OCI-LY1 (cell line): ENCODE results near the gene OR2G3.

ENCODE experiments used
- H2AFZ ChIP-seq: fragments of 200-600 bp; sonication (generic), shearing (Covaris generic); 2 replicates; pipeline ENCODE4 v1.6.0; 2014; ENCODE audit warnings: antibody characterized with exemption, mild to moderate bottlenecking, low read length
- H3F3A ChIP-seq: fragments of 200-600 bp; sonication (generic), shearing (Covaris generic); 2 replicates; pipeline ENCODE4 v1.6.0; 2014; ENCODE audit warnings: mild to moderate bottlenecking, antibody characterized with exemption, low read length, moderate library complexity; ENCODE audit not compliant: insufficient read depth
- H3K27ac ChIP-seq: fragments of 200-600 bp; sonication (generic); 2 replicates; pipeline ENCODE4 v1.5.1; 2014; ENCODE audit warnings: low read length, mixed run types, mild to moderate bottlenecking, low read depth; ENCODE audit not compliant: poor library complexity, severe bottlenecking
- H3K27me3 ChIP-seq: fragments of 200-600 bp; sonication (generic); 2 replicates; pipeline ENCODE4 v1.6.0; 2014; ENCODE audit warnings: antibody characterized with exemption, mild to moderate bottlenecking, low read length, moderate library complexity; ENCODE audit not compliant: insufficient read depth
- H3K36me3 ChIP-seq: fragments of 200-600 bp; sonication (generic); 2 replicates; pipeline ENCODE4 v1.6.1; 2014; ENCODE audit warnings: mild to moderate bottlenecking, antibody characterized with exemption, low read length, moderate library complexity, mixed read lengths; ENCODE audit not compliant: insufficient read depth
- H3K4me1 ChIP-seq: fragments of 200-600 bp; sonication (generic); 2 replicates; pipeline ENCODE4 v1.5.1; 2014; ENCODE audit warnings: mild to moderate bottlenecking, low read length, moderate library complexity; ENCODE audit not compliant: insufficient read depth, severe bottlenecking
- H3K4me2 ChIP-seq: fragments of 200-600 bp; sonication (generic), shearing (Covaris generic); 2 replicates; pipeline ENCODE4 v1.6.1; 2014; ENCODE audit warnings: low read length
- H3K4me3 ChIP-seq: fragments of 200-600 bp; sonication (generic); 2 replicates; pipeline ENCODE4 v1.5.1; 2014; ENCODE audit warnings: low read length, low read depth, mild to moderate bottlenecking, mixed read lengths; ENCODE audit not compliant: poor library complexity, severe bottlenecking
- H3K79me2 ChIP-seq: fragments of 200-600 bp; shearing (Covaris generic); 2 replicates; pipeline ENCODE4 v1.6.1; 2016; ENCODE audit warnings: mixed run types, low read length, mixed read lengths; ENCODE audit not compliant: insufficient read depth
- H3K9ac ChIP-seq: fragments of 200-600 bp; sonication (generic), shearing (Covaris generic); 2 replicates; pipeline ENCODE4 v1.6.1; 2014; ENCODE audit warnings: mild to moderate bottlenecking, low read length, mixed read lengths
- H3K9me2 ChIP-seq: fragments of 200-600 bp; sonication (generic), shearing (Covaris generic); 2 replicates; pipeline ENCODE4 v1.6.1; 2014; ENCODE audit warnings: low read depth, mild to moderate bottlenecking, low read length, mixed read lengths
- H3K9me3 ChIP-seq: fragments of 200-600 bp; shearing (Covaris generic); 2 replicates; pipeline ENCODE4 v1.6.1; 2014; ENCODE audit warnings: low read length, mixed read lengths
- H4K20me1 ChIP-seq: fragments of 200-600 bp; sonication (generic), shearing (Covaris generic); 2 replicates; pipeline ENCODE4 v1.6.0; 2016; ENCODE audit warnings: mild to moderate bottlenecking, low read length; ENCODE audit not compliant: insufficient read depth
- CTCF ChIP-seq: fragments of 200-600 bp; sonication (generic), shearing (Covaris generic); IDR thresholded peaks from 2 replicates; pipeline ENCODE4 v1.5.1; 2017; ENCODE audit warnings: mild to moderate bottlenecking, antibody characterized with exemption, low read length, moderate library complexity, mixed read lengths
- EZH2 ChIP-seq: fragments of 200-600 bp; sonication (generic), shearing (Covaris generic); IDR thresholded peaks from 2 replicates; pipeline ENCODE4 v1.8.0; 2017; ENCODE audit warnings: borderline replicate concordance, mixed run types, mild to moderate bottlenecking, antibody characterized with exemption, low read length, moderate library complexity, mixed read lengths

OR2G3 gene

GRCh38 chr1:247613405-247613804, 8.0 kb downstream of the OR2G3 start:
- Histone ChIP-seq H3K4me2 (no peak overlapping the region), H3K36me3 (no peaks in the 10 kb centered on the region), H3K27me3 (no peaks in the 10 kb centered on the region), H3K27ac (no peak overlapping the region), H3K9ac (no peak overlapping the region), H3K79me2 (no peaks in the 10 kb centered on the region), H3K9me3 (no peaks in the 10 kb centered on the region), H3F3A (no peaks in the 10 kb centered on the region), H3K9me2 (no peaks in the 10 kb centered on the region), H2AFZ (no peak overlapping the region), H3K4me1 (no peaks in the 10 kb centered on the region), H4K20me1 (no peaks in the 10 kb centered on the region), H3K4me3 (no peak overlapping the region)
- TF ChIP-seq EZH2 = no peak
- no peak for TF ChIP-seq CTCF

- no peaks in the 10 kb centered on the region for H3K9me3 ChIP-seq
- no peaks in the 10 kb centered on the region for H3K27me3 ChIP-seq
- H4K20me1 ChIP-seq = no peaks in the 10 kb centered on the region
- no peaks in the 10 kb centered on the region for H3K4me1 ChIP-seq
- no peak for TF ChIP-seq CTCF
- no peak for TF ChIP-seq EZH2
- no peak overlapping the region for H3K4me3 ChIP-seq
- no peak overlapping the region for H3K27ac ChIP-seq
- no peak overlapping the region for H3K4me2 ChIP-seq
- H3K79me2 ChIP-seq = no peaks in the 10 kb centered on the region
- no peaks in the 10 kb centered on the region for H3K9me2 ChIP-seq
- H3K36me3 ChIP-seq = no peaks in the 10 kb centered on the region
- H3F3A ChIP-seq = no peaks in the 10 kb centered on the region
- H2AFZ ChIP-seq = no peak overlapping the region
- H3K9ac ChIP-seq = no peak overlapping the region
Observed at GRCh38 chr1:247614625-247615024, 9.2 kb downstream of the OR2G3 start.

- Histone ChIP-seq H3K79me2 (no peaks in the 10 kb centered on the region), H3K36me3 (no peaks in the 10 kb centered on the region), H3K4me1 (no peaks in the 10 kb centered on the region), H3K9me3 (no peaks in the 10 kb centered on the region), H3K4me3 (no peak overlapping the region), H2AFZ (no peak overlapping the region), H3K9me2 (no peaks in the 10 kb centered on the region), H3K9ac (no peak overlapping the region), H3K4me2 (no peak overlapping the region), H3F3A (no peaks in the 10 kb centered on the region), H4K20me1 (no peaks in the 10 kb centered on the region), H3K27me3 (no peaks in the 10 kb centered on the region), H3K27ac (no peak overlapping the region)
- no peak for TF ChIP-seq EZH2
- no peak for TF ChIP-seq CTCF
Observed at GRCh38 chr1:247627951-247628350, 22.6 kb downstream of the OR2G3 start.
